Heart left ventricle (tissue), 13 donors: Measurements from ENCODE around the gene CFAP206.

Source experiments
- POLR2A ChIP-seq, 2 donors: fragments of 450-650 bp; IDR thresholded peaks; one replicate each; pipeline ENCODE4 v1.6.1; 2017; ENCODE audit warnings: antibody characterized with exemption in 2 of 2, mild to moderate bottlenecking in 2 of 2, moderate library complexity in 2 of 2
- TF ChIP-seq, protein P1 (sequence below), 12 donors: fragments of 200-600 bp; sonication (generic) in 4 of 12; IDR thresholded peaks; one replicate each; pipeline versions ENCODE4 v1.5.0 to v1.8.0; 2018 to 2022; ENCODE audit warnings: antibody characterized with exemption in 12 of 12, mild to moderate bottlenecking in 5 of 12
- donor health status: ischemic (EF 13 %, LVEDD 7.1; RV severe dilation, severe dysfunction).
- donor health status: DM: no; HTN: yes; CAD: no.
- donor health status: DM: no; HTN: no; CAD: no.
- donor health status: ischemic (EF 25% LVEDD 6.9; RV normal size, moderate dysfunction).
- donor health status: ischemic (EF 25% LVEDD 5.7; RV mildly dilated, moderate dysfunction).
- donor health status: ischemic (EF 35%, LVEDD 5.7; RV mildly dilated, moderate dysfunction).
- donor health status: nonischemic (EF 11% LVEDD 7.7; RV severe dilation, severe dysfunction).
- donor health status: DM: yes; HTN: yes; CAD: no.
- donor health status: PGD.
- donor health status: ischemic (EF 29% LVEDD 5.4; RV normal size, mild dysfunction).
- donor health status: nonischemic (EF 23%, LVEDD 6.1; RV moderate dilation, normal function).

DNA sequence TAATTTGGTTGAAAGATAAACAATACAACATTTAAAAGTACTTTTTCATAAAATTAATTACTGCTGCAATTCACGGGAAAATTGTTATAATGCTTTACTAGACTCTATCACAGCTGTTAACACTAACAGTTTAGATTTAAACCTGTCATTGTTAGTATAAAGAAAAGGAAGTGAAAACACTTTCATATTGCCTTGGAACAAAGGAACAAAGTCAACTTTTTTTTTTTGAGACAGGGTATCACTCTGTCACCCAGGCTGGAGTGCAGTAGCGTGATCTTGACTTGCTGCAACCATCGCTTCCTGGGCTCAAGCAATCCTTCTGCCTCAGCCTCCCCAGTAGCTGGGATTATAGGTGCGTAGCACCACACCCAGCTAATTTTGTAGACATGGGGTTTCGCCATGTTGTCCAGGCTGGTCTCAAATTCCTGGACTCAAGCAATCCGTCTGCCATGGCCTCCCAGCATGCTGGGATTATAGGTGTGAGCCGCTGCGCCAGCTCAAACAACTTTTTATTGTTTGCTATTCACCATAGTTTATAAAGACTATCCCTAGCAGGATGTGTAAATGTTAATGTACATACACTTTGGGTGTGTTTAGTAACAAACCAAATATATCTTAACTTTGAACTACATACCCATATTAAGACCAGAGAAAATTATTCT is 87.1 kb downstream of the CFAP206 start:
- no peak for TF ChIP-seq POLR2A (IDR thresholded peaks at IDR 0.05)
- TF ChIP-seq, protein P1, sequence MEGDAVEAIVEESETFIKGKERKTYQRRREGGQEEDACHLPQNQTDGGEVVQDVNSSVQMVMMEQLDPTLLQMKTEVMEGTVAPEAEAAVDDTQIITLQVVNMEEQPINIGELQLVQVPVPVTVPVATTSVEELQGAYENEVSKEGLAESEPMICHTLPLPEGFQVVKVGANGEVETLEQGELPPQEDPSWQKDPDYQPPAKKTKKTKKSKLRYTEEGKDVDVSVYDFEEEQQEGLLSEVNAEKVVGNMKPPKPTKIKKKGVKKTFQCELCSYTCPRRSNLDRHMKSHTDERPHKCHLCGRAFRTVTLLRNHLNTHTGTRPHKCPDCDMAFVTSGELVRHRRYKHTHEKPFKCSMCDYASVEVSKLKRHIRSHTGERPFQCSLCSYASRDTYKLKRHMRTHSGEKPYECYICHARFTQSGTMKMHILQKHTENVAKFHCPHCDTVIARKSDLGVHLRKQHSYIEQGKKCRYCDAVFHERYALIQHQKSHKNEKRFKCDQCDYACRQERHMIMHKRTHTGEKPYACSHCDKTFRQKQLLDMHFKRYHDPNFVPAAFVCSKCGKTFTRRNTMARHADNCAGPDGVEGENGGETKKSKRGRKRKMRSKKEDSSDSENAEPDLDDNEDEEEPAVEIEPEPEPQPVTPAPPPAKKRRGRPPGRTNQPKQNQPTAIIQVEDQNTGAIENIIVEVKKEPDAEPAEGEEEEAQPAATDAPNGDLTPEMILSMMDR (IDR thresholded peaks at IDR 0.05), result no peak
